GM18868 (cell line): ENCODE measurements around the gene ETNK1.
A peak's percentile ranks its signal among the peaks of the same experiment; 100 is the strongest.
"Not testable (repeated sequence)": the region's sequence is repeated elsewhere in the genome, so short reads cannot be mapped to it uniquely, and the experiment has no call there.

Experiments
- ATAC-seq: cut with Tn5 transposase; IDR thresholded peaks from one replicate; pipeline ENCODE4 v1.9.1; 2021; ENCODE audit warnings: mild to moderate bottlenecking, moderate library complexity; ENCODE audit not compliant: unreplicated experiment

The ETNK1 gene

GRCh38 chr12:22684140-22685118 is 59.5 kb downstream of the ETNK1 start:
- peak; percentile 38 for ATAC-seq

DNA sequence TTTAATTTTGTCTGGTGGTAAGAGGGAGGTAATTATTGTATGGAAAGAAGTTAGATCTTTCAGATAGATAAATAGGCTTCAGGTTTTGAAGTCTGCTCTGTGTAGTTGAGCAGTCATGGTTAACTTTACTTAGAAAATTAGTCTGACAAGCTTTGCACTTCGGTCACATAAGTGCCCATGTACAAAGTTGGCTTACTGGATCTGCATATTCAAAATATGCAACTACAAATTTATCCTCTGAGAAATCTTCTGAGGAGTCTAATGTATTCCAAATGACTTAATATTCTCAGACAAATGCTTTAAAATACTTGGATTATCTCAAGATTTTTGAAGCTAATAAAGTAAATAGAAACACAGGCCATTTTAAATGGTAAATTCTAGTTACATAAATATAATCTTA is 61.2 kb downstream of the ETNK1 start:
- ATAC-seq, result no peak

- peak; percentile 82 for ATAC-seq
Measured at GRCh38 chr12:22687361-22688076, 62.5 kb downstream of the ETNK1 start.

DNA sequence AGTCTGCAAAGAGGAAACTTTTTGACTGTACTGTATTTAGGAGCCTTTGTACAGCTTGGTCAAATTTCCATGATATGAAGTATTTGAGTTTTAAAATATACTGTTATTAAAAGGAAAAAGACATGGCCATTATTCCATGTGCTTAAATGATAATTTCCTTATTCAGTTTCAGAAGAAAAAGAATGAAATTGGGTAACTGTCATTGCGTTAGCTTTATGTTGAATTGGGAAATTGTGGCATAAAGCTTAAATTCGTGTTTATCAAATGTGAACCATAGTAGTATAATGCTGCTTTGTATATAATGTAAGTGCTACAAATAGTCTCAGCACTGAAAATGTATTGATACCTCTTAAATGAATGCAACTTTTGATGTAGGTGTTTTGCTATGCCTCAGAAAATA is 64.9 kb downstream of the ETNK1 start:
- ATAC-seq, result no peak

GRCh38 chr12:22691319-22691718 is 66.3 kb downstream of the ETNK1 start:
- no peak for ATAC-seq

- ATAC-seq, result not testable (repeated sequence)
Measured at GRCh38 chr12:22692467-22692866, 67.5 kb downstream of the ETNK1 start.

- ATAC-seq, result no peak
Measured at GRCh38 chr12:22692964-22693555, 68.1 kb downstream of the ETNK1 start.

GRCh38 chr12:22698576-22698975 is 73.6 kb downstream of the ETNK1 start:
- no peak for ATAC-seq

GRCh38 chr12:22699705-22700104 is 74.7 kb downstream of the ETNK1 start:
- not testable (repeated sequence) for ATAC-seq

GRCh38 chr12:22700106-22700505 is 75.1 kb downstream of the ETNK1 start:
- no peak for ATAC-seq

GRCh38 chr12:22701216-22701809 is 76.3 kb downstream of the ETNK1 start:
- not testable (repeated sequence) for ATAC-seq

GRCh38 chr12:22702690-22703089 is 77.7 kb downstream of the ETNK1 start:
- no peak for ATAC-seq

DNA sequence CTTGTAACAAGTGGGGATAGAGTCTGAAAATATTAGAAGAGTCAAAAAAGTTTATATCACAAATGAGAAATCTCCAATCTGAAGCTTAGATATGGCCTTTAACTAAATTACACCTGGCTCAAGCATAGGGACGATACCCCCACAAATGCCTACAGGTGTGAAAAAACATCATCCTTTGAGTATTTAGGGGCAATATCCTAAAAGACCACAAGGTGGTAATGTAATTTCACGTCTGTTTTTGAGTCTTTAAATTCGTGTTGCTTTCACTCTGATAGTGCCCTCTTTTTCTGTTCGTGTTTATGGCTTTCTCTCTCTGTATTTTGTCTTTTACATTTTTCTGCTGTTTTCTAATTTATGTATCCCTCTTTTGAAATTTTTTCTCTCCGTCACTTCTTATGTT is 84.3 kb downstream of the ETNK1 start:
- ATAC-seq, result peak; percentile 79

GRCh38 chr12:22712083-22712482 is 87.1 kb downstream of the ETNK1 start:
- ATAC-seq, result no peak

DNA sequence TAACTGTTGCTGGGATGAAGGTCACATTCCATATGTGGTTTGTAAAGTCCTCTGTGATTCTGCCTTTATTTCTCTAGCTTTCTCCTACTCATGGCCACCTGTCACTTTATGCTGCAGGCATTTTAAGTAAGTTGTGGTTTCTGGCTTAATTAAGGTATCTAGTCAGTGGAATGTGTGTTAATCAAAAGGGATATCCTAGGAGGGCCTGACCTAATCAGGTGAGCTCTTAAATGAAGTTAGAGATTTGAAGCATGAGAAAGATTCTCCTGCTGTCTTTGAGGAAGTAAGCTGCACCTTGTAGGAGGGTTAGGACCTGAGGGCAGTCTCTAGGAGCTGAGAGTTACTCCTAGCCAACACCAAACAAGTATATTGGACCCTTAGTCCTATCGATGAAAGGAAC is 90.3 kb downstream of the ETNK1 start:
- ATAC-seq, result no peak

- no peak for ATAC-seq
Measured at GRCh38 chr12:22719745-22720144, 94.8 kb downstream of the ETNK1 start.

GRCh38 chr12:22722081-22722480 is 97.1 kb downstream of the ETNK1 start:
- no peak for ATAC-seq

DNA sequence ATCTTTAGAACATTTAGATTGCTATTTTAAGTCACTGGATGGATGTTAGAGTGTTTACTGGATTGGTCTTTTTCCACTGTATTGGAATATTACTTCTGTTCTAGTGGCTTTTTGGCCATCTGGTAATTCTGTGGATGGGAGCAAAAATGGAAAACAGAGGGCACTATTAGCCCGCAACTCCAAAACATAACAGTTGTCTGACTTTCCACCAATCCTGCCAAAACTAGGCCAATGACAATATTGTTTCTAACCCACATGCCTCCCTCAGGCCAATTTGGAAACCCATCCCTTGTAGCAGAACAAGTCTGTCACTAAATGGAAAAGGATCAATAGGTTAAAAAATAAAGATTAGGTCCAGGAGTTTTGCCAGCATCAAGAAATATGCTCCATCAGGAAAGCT is 97.8 kb downstream of the ETNK1 start:
- no peak for ATAC-seq

DNA sequence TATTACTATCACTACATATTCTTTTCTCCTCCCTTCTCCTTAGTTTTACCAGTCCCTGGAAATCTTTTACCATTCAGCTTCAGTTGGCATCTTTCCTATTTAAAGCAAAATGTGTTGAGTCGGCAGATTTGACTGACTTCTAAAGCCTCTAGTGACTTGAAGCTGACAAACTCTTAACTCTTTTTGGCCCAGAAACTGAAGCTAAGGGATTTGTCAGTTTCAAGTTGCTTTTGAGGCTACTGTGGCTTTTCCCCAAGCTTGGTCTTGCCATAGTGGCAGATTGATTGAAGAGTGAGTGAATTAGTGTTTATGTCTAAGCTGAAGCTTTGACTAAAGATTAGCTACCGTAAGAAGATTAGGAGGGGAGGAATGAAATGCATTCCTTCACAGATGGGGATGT is 104.0 kb downstream of the ETNK1 start:
- ATAC-seq, result no peak

- no peak for ATAC-seq
Measured at GRCh38 chr12:22729431-22729956, 104.5 kb downstream of the ETNK1 start.

DNA sequence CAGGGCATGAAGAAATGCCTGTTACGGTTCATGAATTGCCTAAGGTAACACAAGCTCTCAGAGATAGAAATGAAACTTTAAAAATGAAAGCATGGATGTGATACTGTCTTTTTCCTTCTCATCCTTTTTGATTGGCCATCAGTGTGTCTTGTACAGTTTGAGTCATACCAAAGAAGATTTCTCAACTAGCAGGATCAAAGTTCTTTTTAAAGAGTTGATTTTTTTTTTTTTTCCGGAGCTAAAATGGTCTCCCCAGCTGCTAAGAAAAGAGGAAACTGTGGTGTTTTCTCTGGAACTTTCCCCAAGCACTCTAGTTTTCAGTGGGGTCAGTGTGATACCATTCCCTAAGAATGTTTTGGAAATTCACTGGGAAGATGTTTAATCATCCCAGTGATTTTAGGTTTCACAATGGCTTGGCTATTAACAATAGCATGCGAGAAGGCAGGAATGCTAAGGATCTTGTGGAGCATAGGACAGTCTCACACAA is 105.0 kb downstream of the ETNK1 start:
- ATAC-seq, result no peak
